ENCODE results near the gene CCDC88B.
A peak's percentile ranks its signal among the peaks of the same experiment; 100 is the strongest.

Gene CCDC88B

DNA sequence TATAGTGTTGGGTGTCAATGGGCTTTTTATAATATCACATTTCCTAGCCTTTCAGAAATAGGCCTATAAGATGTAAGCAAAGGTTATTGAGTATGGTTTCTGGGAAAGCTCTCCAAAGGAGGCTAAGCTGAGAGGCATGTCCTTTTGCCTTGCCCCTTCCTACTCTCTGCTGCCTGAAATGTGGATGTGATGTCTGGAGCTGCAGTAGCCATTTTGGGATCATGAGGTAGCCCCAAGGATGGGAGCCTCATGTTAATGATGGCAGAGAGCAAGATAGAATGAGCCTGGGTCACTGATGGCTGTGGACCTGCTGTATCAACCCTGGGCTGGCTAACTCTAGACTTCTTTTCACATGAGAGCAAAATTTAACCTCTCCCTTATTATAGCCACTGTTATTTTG is 47.9 kb downstream of the CCDC88B start:
- H3K9ac ChIP-seq = no peak overlapping the region; a peak in 1 of 22 replicates
- H3K4me1 ChIP-seq = peaks cover 37 to 100% (median 86%) of the 10 kb centered on the region in 10 experiments
- peak overlapping the region in 4 of 11 experiments; percentile 17 to 76 (median 64); a peak in 5 of 22 replicates for H3K27ac ChIP-seq
- peaks cover 0 to 13% (median 0%) of the 10 kb centered on the region in 11 experiments; a peak in 4 of 22 replicates for H3K27me3 ChIP-seq
- peaks cover 16 to 38% (median 21%) of the 10 kb centered on the region in 11 experiments for H3K9me3 ChIP-seq (replicated peaks in 1 of 11)
- H3K4me2 ChIP-seq = peak overlapping the region in 9 of 11 experiments; percentile 55 to 96 (median 77); a peak in 14 of 22 replicates
- H3K36me3 ChIP-seq = peaks cover 0 to 30% (median 18%) of the 10 kb centered on the region in 11 experiments; a peak in 14 of 22 replicates
- H4K20me1 ChIP-seq = no peaks in the 10 kb centered on the region
- no peak overlapping the region for H3K4me3 ChIP-seq
- no peak for TF ChIP-seq Cebpa-rat (IDR thresholded peaks at IDR 0.05)

DNA sequence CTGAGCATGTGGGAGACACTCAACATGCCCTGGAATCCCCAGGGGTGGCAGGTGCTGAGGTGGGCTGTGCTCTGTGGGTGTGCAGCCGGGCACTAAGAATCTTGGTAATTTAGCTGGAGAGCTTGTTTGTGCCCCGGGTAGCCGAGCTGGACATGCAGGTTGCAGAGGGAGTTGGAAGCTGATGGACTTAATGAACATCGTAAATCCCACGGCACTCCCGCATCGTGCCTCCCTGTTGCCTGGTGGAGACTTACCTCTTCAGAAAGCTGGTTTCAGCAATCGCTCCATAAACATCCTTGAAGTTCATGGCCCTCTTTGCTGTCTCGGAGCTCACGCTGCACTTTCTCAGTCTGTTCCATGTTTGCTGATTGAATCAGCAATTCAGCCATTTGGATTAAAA is 48.9 kb downstream of the CCDC88B start:
- Histone ChIP-seq H3K36me3 (peaks cover 0 to 30% (median 18%) of the 10 kb centered on the region in 11 experiments; a peak in 14 of 22 replicates), H3K27me3 (peaks cover 0 to 11% (median 0%) of the 10 kb centered on the region in 11 experiments; a peak in 2 of 22 replicates), H3K9me3 (replicated peaks in 1 of 11) (peaks cover 16 to 38% (median 21%) of the 10 kb centered on the region in 11 experiments), H3K4me1 (peaks cover 37 to 100% (median 86%) of the 10 kb centered on the region in 10 experiments), H3K9ac (no peak overlapping the region), H3K4me3 (no peak overlapping the region), H3K4me2 (peak overlapping the region in 5 of 11 experiments; percentile 9 to 96 (median 18); a peak in 7 of 22 replicates), H4K20me1 (no peaks in the 10 kb centered on the region), H3K27ac (peak overlapping the region in 2 of 11 experiments; percentile 10 to 70; a peak in 2 of 22 replicates)
- TF ChIP-seq Cebpa-rat (IDR thresholded peaks at IDR 0.05) = no peak

DNA sequence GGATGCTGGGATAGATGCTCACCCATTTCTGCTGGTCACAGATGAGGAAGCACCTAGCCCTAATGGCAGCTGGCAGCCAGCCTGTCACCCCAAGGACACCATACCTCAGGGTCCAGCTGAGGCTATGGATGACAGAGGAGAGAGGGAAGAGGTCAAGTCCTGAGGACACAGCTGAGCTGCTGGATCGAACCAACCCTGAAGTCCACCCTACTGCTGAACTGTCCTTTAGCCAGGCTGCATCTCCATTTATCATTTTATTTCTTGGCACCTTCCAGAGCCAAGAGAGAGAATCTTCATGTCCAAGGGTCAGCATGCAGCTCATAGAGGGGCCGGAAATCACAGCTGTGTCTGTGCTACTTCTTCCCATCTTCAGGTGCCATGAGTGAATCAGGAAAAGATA is 49.8 kb downstream of the CCDC88B start:
- no peaks in the 10 kb centered on the region for H4K20me1 ChIP-seq
- H3K36me3 ChIP-seq = peaks cover 0 to 30% (median 18%) of the 10 kb centered on the region in 11 experiments; a peak in 14 of 22 replicates
- peak overlapping the region in 2 of 11 experiments; percentile 30 to 96; a peak in 5 of 22 replicates for H3K4me2 ChIP-seq
- peaks cover 0 to 3% (median 0%) of the 10 kb centered on the region in 11 experiments; a peak in 1 of 22 replicates for H3K27me3 ChIP-seq
- peaks cover 39 to 100% (median 86%) of the 10 kb centered on the region in 10 experiments for H3K4me1 ChIP-seq
- no peak for TF ChIP-seq Cebpa-rat (IDR thresholded peaks at IDR 0.05)
- no peak overlapping the region for H3K9ac ChIP-seq
- H3K27ac ChIP-seq = peak overlapping the region in 4 of 11 experiments; percentile 51 to 72 (median 68); a peak in 5 of 22 replicates
- H3K4me3 ChIP-seq = no peak overlapping the region
- H3K9me3 ChIP-seq (replicated peaks in 1 of 11) = peaks cover 16 to 38% (median 21%) of the 10 kb centered on the region in 11 experiments

DNA sequence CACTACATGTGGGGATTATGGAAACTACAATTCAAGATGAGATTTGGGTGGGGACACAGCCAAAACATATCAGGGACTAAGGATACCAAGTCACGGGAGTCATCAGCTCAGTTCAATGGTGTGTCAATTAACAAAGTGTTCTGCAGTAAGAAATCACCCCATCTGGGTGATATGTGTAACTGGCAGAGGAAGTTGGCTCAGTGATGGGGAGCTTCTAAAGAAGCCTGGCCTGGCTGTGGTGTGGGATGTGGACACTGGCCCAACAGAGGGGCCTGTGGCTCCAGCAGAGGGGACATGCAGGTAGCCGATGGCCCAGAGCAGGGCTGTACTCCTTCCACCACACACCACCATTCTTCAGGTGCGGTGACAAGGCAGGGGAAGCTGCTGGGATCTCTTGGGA is 50.6 kb downstream of the CCDC88B start:
- peaks cover 16 to 38% (median 21%) of the 10 kb centered on the region in 11 experiments for H3K9me3 ChIP-seq (replicated peaks in 1 of 11)
- peaks cover 39 to 100% (median 86%) of the 10 kb centered on the region in 10 experiments for H3K4me1 ChIP-seq
- peak overlapping the region in 10 of 11 experiments; percentile 72 to 98 (median 95); a peak in 18 of 22 replicates for H3K4me2 ChIP-seq
- H3K4me3 ChIP-seq = peak overlapping the region in 6 of 10 experiments; percentile 19 to 49 (median 36); a peak in 7 of 20 replicates
- H3K27me3 ChIP-seq = no peaks in the 10 kb centered on the region
- H4K20me1 ChIP-seq = no peaks in the 10 kb centered on the region
- peak overlapping the region in 1 of 11 experiments; percentile 53; a peak in 2 of 22 replicates for H3K9ac ChIP-seq
- H3K27ac ChIP-seq = peak overlapping the region in 9 of 11 experiments; percentile 6 to 76 (median 66); a peak in 14 of 22 replicates
- peaks cover 0 to 30% (median 18%) of the 10 kb centered on the region in 11 experiments; a peak in 14 of 22 replicates for H3K36me3 ChIP-seq
- no peak for TF ChIP-seq Cebpa-rat (IDR thresholded peaks at IDR 0.05)

DNA sequence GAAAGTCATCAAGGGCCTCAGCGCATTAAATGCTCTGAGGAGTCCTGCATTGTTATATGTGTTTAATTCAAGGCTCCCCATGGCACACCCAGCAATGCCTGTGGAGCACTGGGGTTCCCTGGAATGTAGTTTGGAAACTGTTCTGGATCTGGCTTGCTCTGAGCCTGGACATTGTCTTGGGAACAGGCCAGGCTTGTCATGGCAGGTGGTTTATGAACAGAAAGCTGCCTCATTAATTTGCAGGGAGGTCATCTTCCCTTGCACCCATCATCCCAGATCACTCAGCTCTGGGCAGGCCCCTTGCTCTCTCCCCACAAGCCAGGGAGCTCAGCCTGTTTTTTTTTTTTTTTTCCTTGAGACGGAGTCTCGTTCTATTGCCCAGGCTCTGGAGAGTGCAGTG is 51.8 kb downstream of the CCDC88B start:
- Histone ChIP-seq H3K27ac (peak overlapping the region in 8 of 11 experiments; percentile 58 to 76 (median 68); a peak in 14 of 22 replicates), H3K4me3 (0 out of 20 replicates have a peak overlapping the region, but pooled peaks of 2 of the 10 experiments have one; percentile 38 to 49), H3K27me3 (no peaks in the 10 kb centered on the region), H4K20me1 (no peaks in the 10 kb centered on the region), H3K9ac (peak overlapping the region in 7 of 11 experiments; percentile 29 to 60 (median 35); a peak in 8 of 22 replicates), H3K9me3 (replicated peaks in 1 of 11) (peaks cover 16 to 38% (median 21%) of the 10 kb centered on the region in 11 experiments), H3K36me3 (peaks cover 0 to 30% (median 18%) of the 10 kb centered on the region in 11 experiments; a peak in 14 of 22 replicates), H3K4me2 (peak overlapping the region; percentile 41 to 98 (median 95)), H3K4me1 (peaks cover 41 to 100% (median 87%) of the 10 kb centered on the region in 10 experiments)
- TF ChIP-seq Cebpa-rat (IDR thresholded peaks at IDR 0.05) = no peak

DNA sequence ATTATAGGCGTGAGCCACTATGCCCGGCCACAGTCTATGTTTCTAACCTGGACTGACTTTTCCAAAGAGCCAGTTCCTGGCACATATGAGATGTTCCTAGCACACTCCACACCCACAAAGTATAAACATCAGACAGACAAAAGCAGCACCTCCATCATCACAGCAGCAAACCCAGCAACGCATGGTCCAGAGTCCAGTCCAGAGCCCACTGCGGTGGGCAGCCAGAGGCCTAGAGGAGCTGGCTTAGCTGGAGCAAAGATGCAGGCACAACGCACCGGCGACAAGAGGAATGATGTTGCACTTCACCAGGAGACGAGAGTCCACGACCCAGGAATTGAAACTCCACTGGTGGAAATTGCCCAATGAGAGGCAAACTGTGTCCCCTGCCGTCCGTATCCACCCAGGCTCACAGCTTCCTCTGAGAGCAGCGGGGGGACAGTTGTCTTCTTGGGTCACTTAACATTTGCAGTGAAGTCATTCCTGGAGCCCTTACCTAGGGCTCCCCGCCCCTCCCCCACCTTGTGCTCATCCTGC is 55.6 kb downstream of the CCDC88B start:
- no peaks in the 10 kb centered on the region for H4K20me1 ChIP-seq
- TF ChIP-seq Cebpa-rat (IDR thresholded peaks at IDR 0.05) = peak in 4 of 11 experiments; percentile 32 to 67 (median 44); a peak in 4 of 22 replicates
- H3K9me3 ChIP-seq (replicated peaks in 1 of 11) = peaks cover 5 to 20% (median 7%) of the 10 kb centered on the region in 11 experiments
- H3K27me3 ChIP-seq = no peaks in the 10 kb centered on the region
- H3K9ac ChIP-seq = peak overlapping the region in 9 of 11 experiments; percentile 54 to 79 (median 73); a peak in 18 of 22 replicates
- peak overlapping the region; percentile 81 to 98 (median 95) for H3K4me2 ChIP-seq
- H3K36me3 ChIP-seq = peaks cover 0 to 4% (median 3%) of the 10 kb centered on the region in 11 experiments; a peak in 8 of 22 replicates
- H3K4me1 ChIP-seq = peaks cover 52 to 100% (median 100%) of the 10 kb centered on the region in 10 experiments
- H3K4me3 ChIP-seq = peak overlapping the region in 8 of 10 experiments; percentile 56 to 72 (median 62); a peak in 16 of 20 replicates
- H3K27ac ChIP-seq = peak overlapping the region in 10 of 11 experiments; percentile 14 to 83 (median 78); a peak in 19 of 22 replicates

DNA sequence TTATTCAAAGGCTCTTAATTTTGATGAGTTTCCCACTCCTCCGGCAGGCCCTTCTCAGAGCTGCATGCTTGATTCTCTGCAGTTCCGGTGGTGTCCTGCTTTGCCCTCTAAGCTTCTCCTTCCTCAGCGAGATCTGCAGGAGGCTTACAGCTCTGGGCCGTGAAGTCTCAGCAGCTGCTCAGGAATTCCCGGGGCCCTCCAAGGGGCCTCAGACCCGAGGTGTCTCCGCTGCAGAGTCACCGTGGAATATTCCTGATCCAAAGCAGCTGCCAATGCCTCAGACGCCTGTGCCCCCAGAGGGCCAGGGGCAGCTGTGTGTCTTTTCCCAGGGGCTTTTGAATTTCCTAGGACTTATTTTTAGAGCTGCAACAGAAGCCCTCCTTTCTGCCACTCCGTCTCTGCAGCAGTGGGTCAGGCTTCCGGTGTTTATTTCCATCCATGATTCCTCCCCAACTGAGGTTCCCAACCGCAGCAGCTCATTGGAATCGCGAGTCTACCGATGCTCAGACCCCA is 56.1 kb downstream of the CCDC88B start:
- no peak for TF ChIP-seq Cebpa-rat (IDR thresholded peaks at IDR 0.05)
- Histone ChIP-seq H4K20me1 (no peaks in the 10 kb centered on the region), H3K9me3 (replicated peaks in 1 of 11) (peaks cover 0 to 20% (median 4%) of the 10 kb centered on the region in 11 experiments; a peak in 19 of 22 replicates), H3K27me3 (no peaks in the 10 kb centered on the region), H3K36me3 (no peaks in the 10 kb centered on the region), H3K27ac (peak overlapping the region in 10 of 11 experiments; percentile 14 to 83 (median 78); a peak in 19 of 22 replicates), H3K9ac (peak overlapping the region in 9 of 11 experiments; percentile 54 to 79 (median 73); a peak in 18 of 22 replicates), H3K4me3 (peak overlapping the region in 8 of 10 experiments; percentile 56 to 72 (median 62); a peak in 16 of 20 replicates), H3K4me2 (peak overlapping the region; percentile 81 to 98 (median 95)), H3K4me1 (peaks cover 48 to 99% (median 96%) of the 10 kb centered on the region in 10 experiments)

DNA sequence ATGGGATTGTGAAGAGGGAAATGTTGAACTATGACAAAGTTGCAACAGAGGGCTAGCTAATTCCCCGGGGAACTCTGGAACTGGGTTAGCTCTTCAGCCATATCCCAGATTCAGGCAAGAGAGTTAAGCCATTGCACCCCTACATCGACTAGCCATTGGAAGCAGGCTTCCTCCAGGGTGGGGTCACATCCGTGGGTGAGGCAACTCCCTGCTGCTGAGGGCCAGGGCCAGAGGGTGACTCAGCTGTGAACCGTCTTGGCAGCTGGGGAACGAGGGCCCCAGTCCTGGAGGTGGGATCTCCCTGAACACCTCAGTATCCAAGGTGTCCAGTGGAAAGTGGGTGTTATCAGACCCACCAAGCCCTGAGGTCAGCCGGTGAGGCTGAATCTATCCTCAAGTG is 60.1 kb downstream of the CCDC88B start:
- Histone ChIP-seq H3K4me1 (peaks cover 28 to 77% (median 66%) of the 10 kb centered on the region in 10 experiments), H3K27ac (peak overlapping the region in 2 of 11 experiments; percentile 7 to 30; a peak in 5 of 22 replicates), H3K9me3 (replicated peaks in 1 of 11) (peaks cover 13 to 41% (median 29%) of the 10 kb centered on the region in 11 experiments), H3K4me2 (peak overlapping the region; percentile 21 to 95 (median 57); a peak in 20 of 22 replicates), H3K36me3 (no peaks in the 10 kb centered on the region), H3K4me3 (no peak overlapping the region), H4K20me1 (no peaks in the 10 kb centered on the region), H3K9ac (no peak overlapping the region), H3K27me3 (no peaks in the 10 kb centered on the region)
- TF ChIP-seq Cebpa-rat (IDR thresholded peaks at IDR 0.05) = peak in 1 of 11 experiments; percentile 54; a peak in 2 of 22 replicates
